CD4-positive, alpha-beta T cell treated with Interleukin-10 for 1 hour (primary cell): ENCODE results near the gene OTUD1.

ENCODE experiments used
- DNase-seq: peaks from one replicate; pipeline ENCODE4 v3.0.0-alpha.2; 2020

OTUD1 gene

DNA sequence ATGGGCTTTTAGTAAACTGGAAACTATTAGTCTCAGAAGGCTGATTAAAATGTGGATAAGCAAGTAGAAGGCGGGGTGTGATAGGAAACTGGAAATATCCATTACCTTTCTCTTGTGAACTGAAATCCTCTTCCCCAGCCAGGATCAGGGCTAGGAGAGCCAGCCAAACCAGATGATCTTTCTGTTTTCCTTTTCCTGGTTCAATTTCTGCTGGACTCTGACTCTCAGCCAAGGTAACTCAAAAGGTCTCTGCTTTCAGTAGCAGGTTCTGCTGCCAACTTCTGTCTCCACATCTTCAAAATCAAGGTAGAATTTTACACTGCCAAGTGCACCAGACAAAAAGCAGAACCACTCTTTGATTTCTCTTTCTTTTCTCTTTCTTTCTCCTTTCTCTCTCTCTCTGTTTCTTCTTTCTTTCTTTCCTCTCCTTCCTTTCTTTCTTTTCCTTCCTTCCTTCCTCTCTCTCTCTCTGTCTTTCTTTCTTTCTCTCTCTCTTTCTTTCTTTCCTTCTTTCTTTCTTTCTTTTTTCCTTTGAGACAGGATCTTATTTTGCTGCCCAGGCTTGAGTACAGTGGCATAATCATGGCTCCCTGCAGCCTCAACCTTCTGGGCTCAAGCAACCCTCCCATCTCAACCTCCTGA lies 30.8 kb downstream of the OTUD1 start:
- no peak for DNase-seq

DNA sequence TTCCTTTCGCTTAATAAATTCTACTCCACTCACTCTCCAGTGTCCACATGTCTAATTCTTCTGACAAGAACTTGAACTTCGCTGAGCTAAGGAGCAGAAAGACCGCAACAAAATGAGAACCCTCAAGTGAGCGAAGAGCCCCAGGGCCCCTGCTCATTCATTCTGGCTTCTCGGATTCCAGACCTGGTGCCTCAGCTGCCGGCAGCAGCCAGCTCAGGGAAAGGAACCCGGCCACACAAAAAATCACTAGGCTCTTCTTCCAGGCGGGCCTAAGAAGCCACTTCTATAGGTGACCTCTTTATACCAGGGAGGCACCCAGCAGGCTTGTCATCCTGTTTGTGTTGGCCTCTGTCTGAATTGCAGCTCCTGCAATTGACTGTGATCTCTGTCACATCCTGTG lies 33.3 kb downstream of the OTUD1 start:
- DNase-seq = no peak

DNA sequence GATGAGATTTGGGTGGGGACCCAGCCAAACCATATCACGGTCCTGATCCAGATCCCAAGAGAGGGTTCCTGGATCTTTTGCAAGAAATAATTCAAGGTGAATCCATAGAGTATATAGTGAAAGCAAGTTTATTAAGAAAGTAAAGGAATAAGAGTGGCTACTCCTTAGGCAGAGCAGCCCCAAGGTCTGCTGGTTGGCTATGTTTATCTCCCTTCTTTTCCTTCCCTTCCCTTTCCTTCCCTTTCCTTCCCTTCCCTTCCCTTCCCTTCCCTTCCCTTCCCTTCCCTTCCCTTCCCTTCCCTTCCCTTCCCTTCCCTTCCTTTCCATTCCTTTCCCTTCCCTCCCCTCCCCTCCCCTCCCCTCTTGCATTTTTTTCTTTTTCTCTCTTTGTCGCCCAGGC lies 35.2 kb downstream of the OTUD1 start:
- no peak for DNase-seq

DNA sequence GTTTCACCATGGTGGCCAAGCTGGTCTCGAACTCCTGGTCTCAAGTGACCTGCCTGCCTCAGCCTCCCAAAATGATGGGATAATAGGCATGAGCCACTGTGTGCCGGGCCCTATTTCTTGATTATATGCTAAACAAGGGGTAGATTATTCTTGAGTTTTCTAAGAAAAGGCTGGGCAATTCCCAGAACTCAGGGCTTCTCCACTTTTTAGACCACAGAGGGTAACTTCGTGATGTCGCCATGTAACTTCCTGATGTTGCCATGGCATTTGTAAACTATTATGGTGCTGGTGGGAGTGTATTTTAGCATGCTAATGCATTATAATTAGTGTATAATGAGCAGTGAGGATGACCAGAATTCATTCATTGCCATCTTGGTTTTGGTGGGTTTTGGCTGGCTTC lies 35.8 kb downstream of the OTUD1 start:
- DNase-seq = no peak

DNA sequence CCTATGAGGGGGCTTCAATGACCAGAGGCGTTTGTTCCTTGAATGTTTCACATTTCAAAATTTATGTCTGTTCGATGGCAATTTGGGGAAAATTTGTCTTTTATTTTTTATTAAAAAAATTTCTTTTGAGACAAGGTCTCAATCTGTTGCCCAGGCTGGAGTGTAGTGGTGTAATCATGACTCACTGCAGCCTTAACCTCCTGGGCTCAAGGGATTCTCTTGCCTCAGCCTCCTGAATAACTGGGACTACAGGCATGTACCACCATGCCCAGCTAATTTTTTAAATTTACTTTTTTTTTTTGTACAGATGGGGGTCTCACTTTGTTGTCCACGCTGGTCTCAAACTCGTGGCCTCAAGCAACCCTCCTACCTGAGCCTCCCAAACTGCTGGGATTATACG lies 39.7 kb downstream of the OTUD1 start:
- no peak for DNase-seq

GRCh38 chr10:23479798-23480473 lies 41.1 kb downstream of the OTUD1 start:
- no peak for DNase-seq

GRCh38 chr10:23481363-23481961 lies 42.6 kb downstream of the OTUD1 start:
- no peak for DNase-seq

- DNase-seq = no peak
These were observed 51.2 kb downstream of the OTUD1 start for GRCh38 chr10:23490115-23490514.
